Subcutaneous abdominal adipose tissue (tissue), 5 donors: ENCODE data around the gene CDC73.
A peak's percentile ranks its signal among the peaks of the same experiment; 100 is the strongest.
"Not testable (repeated sequence)": the region's sequence is repeated elsewhere in the genome, so short reads cannot be mapped to it uniquely, and the experiment has no call there.

Experiments
- H3K27ac ChIP-seq: one replicate; pipeline ENCODE4 v1.7.0; 2013; ENCODE audit warnings: low read depth, mild to moderate bottlenecking, inconsistent platforms, low read length, moderate library complexity
- H3K27me3 ChIP-seq, 5 donors: one replicate each; pipeline ENCODE4 v1.7.0; 2013; ENCODE audit warnings: low read length in 5 of 5, inconsistent platforms in 1 of 5; ENCODE audit not compliant: control insufficient read depth in 5 of 5, insufficient read depth in 4 of 5
- H3K36me3 ChIP-seq, 5 donors: one replicate each; pipeline ENCODE4 v1.7.0; 2013; ENCODE audit warnings: low read length in 5 of 5; ENCODE audit not compliant: control insufficient read depth in 5 of 5, insufficient read depth in 5 of 5
- H3K4me1 ChIP-seq, 5 donors: one replicate each; pipeline ENCODE4 v1.7.0; 2013; ENCODE audit warnings: low read length in 5 of 5, mild to moderate bottlenecking in 3 of 5, moderate library complexity in 1 of 5; ENCODE audit not compliant: control insufficient read depth in 5 of 5, insufficient read depth in 5 of 5
- H3K4me3 ChIP-seq, 5 donors: one replicate each; pipeline ENCODE4 v1.7.0; 2013; ENCODE audit warnings: low read length in 5 of 5, low read depth in 1 of 5
- H3K9ac ChIP-seq, 5 donors: one replicate each; pipeline ENCODE4 v1.7.0; 2013; ENCODE audit warnings: low read length in 5 of 5, mild to moderate bottlenecking in 4 of 5, moderate library complexity in 3 of 5
- H3K9me3 ChIP-seq, 5 donors: one replicate each; pipeline ENCODE4 v1.7.0; 2013; ENCODE audit warnings: low read length in 5 of 5; ENCODE audit not compliant: control insufficient read depth in 5 of 5
- donor health status: healthy.
- donor health status: healthy.
- donor health status: healthy.
- donor health status: healthy.
- donor health status: healthy.

Gene CDC73

GRCh38 chr1:193111641-193112090 is 10.2 kb upstream of the CDC73 start:
- H3K27ac ChIP-seq: peak overlapping the region; percentile 90
- H3K9ac ChIP-seq: no peak overlapping the region
- H3K36me3 ChIP-seq: no peaks in the 10 kb centered on the region
- H3K4me1 ChIP-seq: peaks cover 0 to 17% (median 10%) of the 10 kb centered on the region in 5 donors
- no peaks in the 10 kb centered on the region for H3K9me3 ChIP-seq
- no peak overlapping the region for H3K4me3 ChIP-seq
- H3K27me3 ChIP-seq: no peaks in the 10 kb centered on the region

- Histone ChIP-seq H3K27ac (no peak overlapping the region), H3K4me3 (no peak overlapping the region), H3K27me3 (no peaks in the 10 kb centered on the region), H3K36me3 (no peaks in the 10 kb centered on the region), H3K9ac (no peak overlapping the region), H3K9me3 (no peaks in the 10 kb centered on the region), H3K4me1 (peaks cover 0 to 17% (median 10%) of the 10 kb centered on the region in 5 donors)
Observed at GRCh38 chr1:193113258-193113991, 8.4 kb upstream of the CDC73 start.

- Histone ChIP-seq H3K27ac (no peak overlapping the region), H3K4me3 (no peak overlapping the region), H3K36me3 (no peaks in the 10 kb centered on the region), H3K9me3 (no peaks in the 10 kb centered on the region), H3K27me3 (no peaks in the 10 kb centered on the region), H3K4me1 (peaks cover 0 to 17% (median 10%) of the 10 kb centered on the region in 5 donors), H3K9ac (no peak overlapping the region)
Observed at GRCh38 chr1:193113992-193114332, 7.9 kb upstream of the CDC73 start.

GRCh38 chr1:193114485-193115095 is 7.2 kb upstream of the CDC73 start:
- H3K9me3 ChIP-seq: no peaks in the 10 kb centered on the region
- H3K27ac ChIP-seq: no peak overlapping the region
- no peaks in the 10 kb centered on the region for H3K27me3 ChIP-seq
- H3K4me3 ChIP-seq: no peak overlapping the region
- H3K9ac ChIP-seq: no peak overlapping the region
- H3K36me3 ChIP-seq: no peaks in the 10 kb centered on the region
- peaks cover 0 to 17% (median 10%) of the 10 kb centered on the region in 5 donors for H3K4me1 ChIP-seq

- H3K27ac ChIP-seq: peak overlapping the region; percentile 0
- H3K36me3 ChIP-seq: no peaks in the 10 kb centered on the region
- H3K9ac ChIP-seq: no peak overlapping the region
- H3K9me3 ChIP-seq: no peaks in the 10 kb centered on the region
- H3K4me3 ChIP-seq: no peak overlapping the region
- peaks cover 0 to 17% (median 10%) of the 10 kb centered on the region in 5 donors for H3K4me1 ChIP-seq
- no peaks in the 10 kb centered on the region for H3K27me3 ChIP-seq
Observed at GRCh38 chr1:193115629-193116227, 6.1 kb upstream of the CDC73 start.

- not testable (repeated sequence) for H3K9ac ChIP-seq, H3K4me3 ChIP-seq, H3K9me3 ChIP-seq, H3K36me3 ChIP-seq, H3K27me3 ChIP-seq, H3K27ac ChIP-seq
- H3K4me1 ChIP-seq: peaks cover 1 to 11% (median 6%) of the 10 kb centered on the region in 5 donors
Observed at GRCh38 chr1:193117167-193117566, 4.7 kb upstream of the CDC73 start.

GRCh38 chr1:193118194-193118593 is 3.6 kb upstream of the CDC73 start:
- Histone ChIP-seq H3K27ac (no peak overlapping the region), H3K36me3 (no peaks in the 10 kb centered on the region), H3K4me3 (no peak overlapping the region), H3K27me3 (no peaks in the 10 kb centered on the region), H3K4me1 (peaks cover 1 to 14% (median 13%) of the 10 kb centered on the region in 5 donors), H3K9ac (no peak overlapping the region), H3K9me3 (no peaks in the 10 kb centered on the region)

- Histone ChIP-seq H3K4me3 (no peak overlapping the region), H3K9me3 (no peaks in the 10 kb centered on the region), H3K4me1 (peaks cover 1 to 23% (median 22%) of the 10 kb centered on the region in 5 donors), H3K9ac (no peak overlapping the region), H3K27me3 (no peaks in the 10 kb centered on the region), H3K27ac (no peak overlapping the region), H3K36me3 (no peaks in the 10 kb centered on the region)
Observed at GRCh38 chr1:193118803-193119730, 2.8 kb upstream of the CDC73 start.

GRCh38 chr1:193120604-193121166 is 1.1 kb upstream of the CDC73 start:
- peaks cover 0 to 6% (median 3%) of the 10 kb centered on the region in 5 donors for H3K36me3 ChIP-seq
- H3K27ac ChIP-seq: no peak overlapping the region
- H3K4me3 ChIP-seq: peak overlapping the region; percentile 92 to 99 (median 95)
- no peaks in the 10 kb centered on the region for H3K27me3 ChIP-seq
- H3K4me1 ChIP-seq: peaks cover 1 to 29% (median 25%) of the 10 kb centered on the region in 5 donors
- peak overlapping the region in 1 of 5 donors; percentile 71 for H3K9ac ChIP-seq
- no peaks in the 10 kb centered on the region for H3K9me3 ChIP-seq
